Stimulated activated CD4-positive, alpha-beta T cell treated with anti-CD3 and anti-CD28 coated beads, Interleukin-12 subunit alpha, Interleukin-12 subunit beta, amount 100 ng/mL, for 4 hours (primary cell): Measurements from ENCODE around the gene ODAD2.
A peak's percentile ranks its signal among the peaks of the same experiment; 100 is the strongest.

Experiments
- DNase-seq: peaks from one replicate; pipeline ENCODE4 v3.0.0-alpha.2; 2020

ODAD2 gene

GRCh38 chr10:27833792-27834191, 165.1 kb downstream of the ODAD2 start:
- DNase-seq: no peak

GRCh38 chr10:27832826-27833225, 166.1 kb downstream of the ODAD2 start:
- no peak for DNase-seq

- DNase-seq: no peak
These were observed 172.5 kb downstream of the ODAD2 start for GRCh38 chr10:27826369-27826768.

- DNase-seq: no peak
These were observed 176.6 kb downstream of the ODAD2 start for GRCh38 chr10:27822301-27822700.

GRCh38 chr10:27820637-27821036, 178.2 kb downstream of the ODAD2 start:
- DNase-seq: no peak

- no peak for DNase-seq
These were observed 178.9 kb downstream of the ODAD2 start for GRCh38 chr10:27819781-27820531.

- no peak for DNase-seq
These were observed 182.6 kb downstream of the ODAD2 start for GRCh38 chr10:27816320-27816719.

- no peak for DNase-seq
These were observed 183.0 kb downstream of the ODAD2 start for GRCh38 chr10:27815846-27816245.

- DNase-seq: no peak
These were observed 183.6 kb downstream of the ODAD2 start for GRCh38 chr10:27815261-27815660.

GRCh38 chr10:27805180-27805579, 193.7 kb downstream of the ODAD2 start:
- no peak for DNase-seq

GRCh38 chr10:27804136-27804535, 194.7 kb downstream of the ODAD2 start:
- DNase-seq: no peak

GRCh38 chr10:27801171-27801785, 197.6 kb downstream of the ODAD2 start:
- no peak for DNase-seq

- no peak for DNase-seq
These were observed 199.8 kb downstream of the ODAD2 start for GRCh38 chr10:27799046-27799445.

- no peak for DNase-seq
These were observed 204.7 kb downstream of the ODAD2 start for GRCh38 chr10:27794157-27794556.

GRCh38 chr10:27792216-27792615, 206.7 kb downstream of the ODAD2 start:
- no peak for DNase-seq

GRCh38 chr10:27784272-27784671, 214.6 kb downstream of the ODAD2 start:
- no peak for DNase-seq

- DNase-seq: peak; percentile 5
These were observed 215.2 kb downstream of the ODAD2 start for GRCh38 chr10:27783660-27784059.

GRCh38 chr10:27779462-27780015, 219.3 kb downstream of the ODAD2 start:
- no peak for DNase-seq

GRCh38 chr10:27774831-27775230, 224.0 kb downstream of the ODAD2 start:
- no peak for DNase-seq

- DNase-seq: no peak
These were observed 227.6 kb downstream of the ODAD2 start for GRCh38 chr10:27771231-27771630.

- DNase-seq: no peak
These were observed 228.7 kb downstream of the ODAD2 start for GRCh38 chr10:27770181-27770580.
